Measurements from ENCODE around the gene SLIRP.

DNA sequence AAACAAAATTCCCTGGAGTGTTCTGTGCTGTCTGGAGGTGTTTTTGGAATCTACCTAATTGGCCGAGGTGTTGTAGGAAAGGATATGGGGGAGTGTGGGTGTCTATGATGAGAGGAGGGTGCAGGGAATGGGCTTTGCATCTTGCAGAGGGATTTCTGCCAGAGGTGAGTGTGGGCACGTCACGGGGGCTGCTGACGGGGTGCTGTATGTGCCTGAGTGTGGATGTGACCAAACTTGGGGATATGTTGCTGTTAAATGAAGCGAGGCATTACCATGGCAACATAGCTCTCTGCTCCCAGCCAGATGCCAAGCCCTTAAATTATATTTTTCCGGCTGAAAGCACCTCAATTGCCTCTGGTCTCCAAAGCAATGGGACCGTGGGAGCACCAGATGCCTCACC is 47.1 kb upstream of the SLIRP start:
- no peak for TF ChIP-seq POLR2A (IDR thresholded peaks at IDR 0.05)
- TF ChIP-seq, protein P1, sequence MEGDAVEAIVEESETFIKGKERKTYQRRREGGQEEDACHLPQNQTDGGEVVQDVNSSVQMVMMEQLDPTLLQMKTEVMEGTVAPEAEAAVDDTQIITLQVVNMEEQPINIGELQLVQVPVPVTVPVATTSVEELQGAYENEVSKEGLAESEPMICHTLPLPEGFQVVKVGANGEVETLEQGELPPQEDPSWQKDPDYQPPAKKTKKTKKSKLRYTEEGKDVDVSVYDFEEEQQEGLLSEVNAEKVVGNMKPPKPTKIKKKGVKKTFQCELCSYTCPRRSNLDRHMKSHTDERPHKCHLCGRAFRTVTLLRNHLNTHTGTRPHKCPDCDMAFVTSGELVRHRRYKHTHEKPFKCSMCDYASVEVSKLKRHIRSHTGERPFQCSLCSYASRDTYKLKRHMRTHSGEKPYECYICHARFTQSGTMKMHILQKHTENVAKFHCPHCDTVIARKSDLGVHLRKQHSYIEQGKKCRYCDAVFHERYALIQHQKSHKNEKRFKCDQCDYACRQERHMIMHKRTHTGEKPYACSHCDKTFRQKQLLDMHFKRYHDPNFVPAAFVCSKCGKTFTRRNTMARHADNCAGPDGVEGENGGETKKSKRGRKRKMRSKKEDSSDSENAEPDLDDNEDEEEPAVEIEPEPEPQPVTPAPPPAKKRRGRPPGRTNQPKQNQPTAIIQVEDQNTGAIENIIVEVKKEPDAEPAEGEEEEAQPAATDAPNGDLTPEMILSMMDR (IDR thresholded peaks at IDR 0.05): no peak
